DMS 273 (cell line): ENCODE data around the gene DLG2.
A peak's percentile ranks its signal among the peaks of the same experiment; 100 is the strongest.

ENCODE experiments used
- DNase-seq: peaks from one replicate; lab custom pipeline; 2025; ENCODE audit not compliant: unreplicated experiment; lab: John Stamatoyannopoulos, UW

Gene DLG2

GRCh38 chr11:84590106-84590505, 1037.0 kb downstream of the DLG2 start:
- no peak for DNase-seq

DNA sequence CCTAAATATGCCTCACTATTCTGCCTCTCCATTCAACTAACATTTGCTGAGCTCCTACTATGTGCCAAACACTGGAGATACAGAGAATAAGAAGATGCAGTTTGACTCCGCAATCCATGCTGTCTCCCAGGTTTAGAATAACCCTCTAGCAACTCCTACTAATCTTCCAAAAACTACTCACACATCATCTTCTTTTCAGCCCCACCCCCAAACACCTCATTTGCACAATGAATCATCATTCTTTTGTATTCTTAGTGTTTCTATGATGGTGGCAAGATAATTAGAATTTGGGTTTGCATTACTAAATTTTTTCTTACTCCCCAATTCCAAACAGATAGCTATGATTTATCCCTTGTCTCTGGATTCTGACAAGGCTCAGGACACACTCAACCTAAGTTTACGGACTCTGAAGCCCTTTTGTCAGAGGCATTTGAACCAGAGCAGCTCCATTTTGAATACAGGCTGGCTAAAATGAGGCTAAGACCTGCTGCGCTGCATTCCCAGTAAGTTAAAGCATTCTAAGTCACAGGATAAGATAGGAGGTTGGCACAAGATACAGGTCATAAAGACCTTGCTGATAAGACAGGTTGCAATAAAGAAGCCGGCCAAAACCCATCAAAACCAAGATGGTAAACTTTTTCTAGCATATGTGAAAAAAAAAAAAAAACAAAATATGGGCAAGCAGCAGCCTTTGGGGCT, 1038.9 kb downstream of the DLG2 start:
- DNase-seq: no peak

DNA sequence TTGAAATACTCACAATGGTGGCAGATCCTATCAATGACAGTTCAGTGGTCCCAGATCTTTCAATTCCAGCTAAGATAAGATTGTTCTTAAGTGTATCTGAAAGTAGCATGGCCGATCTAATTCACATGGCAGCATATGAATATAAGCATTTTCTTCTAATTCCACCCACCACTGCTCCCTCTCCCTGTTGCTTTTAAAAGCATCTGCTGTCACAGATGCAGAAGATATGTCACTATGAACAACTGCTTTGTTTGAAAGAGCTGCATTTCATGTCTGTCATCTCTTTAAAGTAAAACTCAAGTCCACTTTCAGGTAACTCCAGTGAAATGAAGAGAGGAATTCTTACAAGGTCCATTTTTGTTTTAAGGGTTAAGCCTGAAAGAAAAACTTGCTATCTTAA, 1044.0 kb downstream of the DLG2 start:
- no peak for DNase-seq

DNA sequence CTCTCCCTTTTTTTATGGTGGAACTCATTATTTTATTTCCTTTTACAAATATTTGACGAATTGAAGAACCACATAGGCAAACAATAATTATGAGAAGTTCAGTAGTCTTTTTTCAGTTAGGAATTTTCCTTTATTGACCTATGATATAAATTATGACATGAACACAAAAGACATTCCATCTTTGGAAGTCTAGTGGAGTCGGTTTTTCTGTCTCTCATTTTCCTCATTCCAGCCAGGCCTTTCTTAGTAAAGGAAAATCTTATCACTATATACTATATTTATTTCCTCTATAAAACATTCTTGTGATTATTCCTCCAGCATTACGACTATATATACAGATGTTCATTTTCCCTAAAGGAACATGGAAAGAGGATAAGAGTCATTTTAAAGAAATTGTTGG, 1046.1 kb downstream of the DLG2 start:
- no peak for DNase-seq

GRCh38 chr11:84580428-84580827, 1046.7 kb downstream of the DLG2 start:
- no peak for DNase-seq

DNA sequence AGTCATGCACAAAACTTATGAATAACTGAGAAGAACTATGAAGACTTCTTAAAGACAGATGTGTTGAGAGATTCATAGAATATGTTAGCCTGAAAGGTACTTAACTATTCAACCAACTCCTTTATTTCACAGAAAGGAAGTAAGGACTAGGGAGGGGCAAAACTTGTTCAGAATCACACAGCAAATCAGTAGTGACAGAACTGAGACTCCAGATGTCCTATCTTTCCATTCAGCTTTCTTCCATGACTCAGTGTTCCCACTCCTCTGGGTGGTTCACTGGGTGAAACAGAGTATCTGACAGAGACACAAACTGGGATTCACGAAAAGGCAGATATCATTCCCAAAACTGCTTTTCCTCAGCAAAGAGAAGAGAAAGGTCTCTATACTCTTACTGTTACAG, 1053.3 kb downstream of the DLG2 start:
- DNase-seq: no peak

GRCh38 chr11:84566671-84567070, 1060.5 kb downstream of the DLG2 start:
- no peak for DNase-seq

DNA sequence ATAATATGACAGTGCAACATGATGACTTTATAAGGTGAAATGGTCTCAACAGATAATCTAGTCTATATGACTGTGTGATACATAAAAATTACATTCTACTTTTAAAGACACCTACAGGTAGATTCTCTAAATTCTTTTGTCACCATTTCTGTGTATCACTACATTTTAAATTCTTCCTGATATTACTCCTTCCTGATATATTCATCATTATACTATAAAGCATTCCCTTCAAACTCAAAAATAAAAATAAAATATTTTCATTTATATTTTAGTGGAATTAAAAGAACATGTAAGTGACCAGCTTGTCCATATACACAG, 1062.3 kb downstream of the DLG2 start:
- DNase-seq: no peak

GRCh38 chr11:84564180-84564866, 1062.8 kb downstream of the DLG2 start:
- DNase-seq: peak; percentile 39

DNA sequence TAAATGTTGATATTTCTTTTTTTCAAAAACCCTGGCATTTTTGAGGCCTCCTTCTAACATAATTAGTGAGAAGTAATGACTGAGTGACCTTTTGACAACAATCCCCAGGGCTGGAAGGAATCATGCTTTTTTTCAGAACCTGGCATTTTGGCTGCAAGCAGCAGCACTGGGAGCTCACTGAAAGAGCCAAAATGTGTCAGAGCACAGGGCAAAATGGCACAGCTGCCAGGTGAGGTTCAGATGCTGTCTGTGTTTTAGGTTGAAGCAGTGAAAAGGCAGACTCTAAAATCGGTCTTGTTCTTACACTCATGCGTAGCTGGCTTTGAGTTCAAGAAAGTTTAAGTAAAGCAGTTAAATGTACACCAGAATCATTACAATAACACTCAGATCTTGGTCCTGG, 1063.8 kb downstream of the DLG2 start:
- no peak for DNase-seq

DNA sequence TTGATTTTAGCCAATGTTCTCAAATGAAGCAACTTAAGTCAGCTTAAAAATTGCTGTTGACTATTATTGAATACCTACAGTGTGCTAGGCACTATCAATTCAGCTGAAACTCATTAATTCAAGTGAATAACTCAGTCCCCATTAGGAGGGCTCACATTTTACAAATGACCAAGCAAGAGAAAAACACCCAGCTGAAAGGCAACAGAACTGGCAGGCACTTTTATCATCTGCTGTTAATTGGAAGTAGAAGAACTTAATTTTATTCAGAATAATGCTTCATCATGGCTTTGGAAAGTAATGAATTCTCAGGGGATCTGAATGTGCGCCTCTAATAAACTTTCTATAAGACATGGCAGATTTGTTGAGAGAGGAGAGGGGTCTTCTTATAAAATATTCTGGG, 1066.9 kb downstream of the DLG2 start:
- DNase-seq: no peak

DNA sequence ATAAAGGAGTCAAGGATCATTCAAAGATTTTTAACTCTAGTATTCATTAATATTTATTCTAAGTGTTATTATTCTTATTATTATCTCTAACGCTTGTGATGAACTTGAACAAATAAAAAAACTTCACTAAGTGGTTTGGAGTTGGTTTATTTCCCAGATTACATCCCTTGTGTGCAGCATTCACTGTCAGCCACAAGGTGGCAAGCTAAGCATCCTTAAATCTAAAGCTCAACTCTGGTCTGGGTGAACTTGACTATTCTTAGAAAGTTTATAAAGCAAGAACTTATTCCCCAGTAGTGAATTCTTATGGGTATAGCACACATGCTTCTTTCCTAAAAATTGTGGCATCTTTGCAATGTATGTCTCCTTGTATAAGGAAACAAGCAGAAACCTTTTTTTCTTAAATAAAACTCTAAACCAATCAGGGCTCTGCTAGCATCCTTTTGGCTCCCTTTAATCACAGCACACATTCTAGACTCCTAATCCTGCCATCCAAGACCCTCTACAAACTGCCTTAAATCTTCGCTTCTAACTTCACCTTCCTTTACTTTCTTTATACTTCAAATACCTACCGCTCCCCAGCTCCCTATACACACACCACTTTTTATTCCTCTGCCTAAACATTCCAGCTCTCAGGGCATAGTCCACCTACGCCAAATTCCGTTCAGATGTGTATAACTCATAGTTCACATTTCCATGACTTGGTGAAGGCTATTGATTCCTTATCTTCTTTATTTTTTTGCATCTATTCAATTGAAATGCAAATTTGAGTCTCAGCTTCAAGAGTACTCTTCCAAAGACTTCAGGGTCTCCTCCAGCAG, 1068.8 kb downstream of the DLG2 start:
- peak; percentile 65 for DNase-seq

- DNase-seq: no peak
Measured at GRCh38 chr11:84552791-84553190, 1074.4 kb downstream of the DLG2 start.

GRCh38 chr11:84549217-84549616, 1077.9 kb downstream of the DLG2 start:
- DNase-seq: no peak

GRCh38 chr11:84544566-84544965, 1082.6 kb downstream of the DLG2 start:
- no peak for DNase-seq

DNA sequence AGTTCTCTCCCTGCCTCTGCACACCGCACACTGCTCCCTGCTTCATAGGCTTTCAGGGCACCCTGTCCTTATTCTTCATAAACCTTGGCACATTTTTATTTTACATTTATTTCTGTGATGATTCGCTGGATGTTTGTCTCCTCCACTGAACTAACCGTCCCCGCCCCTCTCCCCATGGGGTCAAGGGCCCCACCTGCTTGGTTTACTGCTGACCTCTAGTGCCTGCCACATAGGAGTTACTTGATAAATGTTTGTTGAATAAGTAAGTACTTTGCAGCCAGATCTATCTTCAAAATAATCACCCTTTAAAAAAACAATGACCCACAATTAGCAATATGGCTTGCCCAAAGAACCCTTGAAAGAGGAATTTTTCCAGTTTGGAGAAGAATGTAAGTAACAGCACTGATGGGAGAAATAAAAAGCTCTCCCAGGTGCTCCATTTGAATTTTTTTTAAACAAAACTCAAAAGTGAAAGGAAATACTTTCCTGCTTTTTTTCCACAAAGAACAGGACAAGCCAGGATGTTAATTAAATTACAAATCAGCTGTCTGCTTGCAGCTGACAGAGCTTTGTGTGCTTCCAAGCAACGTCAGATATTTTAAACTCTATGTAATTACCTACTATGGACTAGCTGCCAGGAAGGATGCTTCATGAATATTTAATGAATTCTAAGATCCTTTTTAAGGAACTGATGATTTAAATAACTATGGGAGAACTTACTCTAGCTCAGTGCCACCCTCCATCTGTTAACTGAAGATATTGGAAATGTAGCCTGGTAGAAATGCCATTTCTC, 1083.6 kb downstream of the DLG2 start:
- DNase-seq: peak; percentile 24

- no peak for DNase-seq
Measured at GRCh38 chr11:84541731-84542340, 1085.3 kb downstream of the DLG2 start.

DNA sequence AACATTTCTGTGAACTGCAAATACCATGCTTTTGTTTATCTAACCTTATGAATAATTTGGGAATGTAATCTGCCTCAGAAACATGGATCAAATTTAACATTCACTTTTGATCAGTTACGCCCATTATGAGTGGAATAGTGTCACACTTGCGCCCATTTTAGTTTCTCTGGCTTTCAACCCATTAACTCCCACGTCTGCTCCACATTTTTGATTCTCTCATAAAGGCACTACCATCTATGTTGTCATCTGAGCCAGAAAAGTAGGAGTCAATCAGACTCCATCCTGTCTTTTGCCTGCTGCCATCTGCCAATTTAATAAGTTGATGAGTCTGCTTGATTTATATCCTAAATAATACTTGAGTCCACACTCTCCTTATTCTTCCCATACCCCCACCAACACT, 1090.7 kb downstream of the DLG2 start:
- no peak for DNase-seq

DNA sequence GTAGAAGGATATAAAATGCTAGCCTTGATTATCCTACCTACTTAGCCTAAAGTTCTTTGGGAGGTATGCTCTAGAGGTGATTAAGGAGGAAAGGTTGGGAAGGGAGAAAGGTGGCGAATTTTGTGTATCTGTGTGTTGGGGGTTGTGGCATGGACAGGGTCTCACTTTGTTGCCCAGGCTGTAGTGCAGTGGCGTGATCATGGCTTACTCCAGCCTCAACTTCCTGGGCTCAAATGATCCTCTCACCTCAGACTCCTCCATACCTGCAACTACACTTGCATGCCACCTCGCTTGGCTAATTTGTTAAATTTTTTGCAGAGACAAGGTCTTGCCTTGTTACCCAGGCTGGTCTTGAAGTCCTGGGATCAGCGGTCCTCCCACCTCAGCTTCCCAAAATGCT, 1094.8 kb downstream of the DLG2 start:
- no peak for DNase-seq

DNA sequence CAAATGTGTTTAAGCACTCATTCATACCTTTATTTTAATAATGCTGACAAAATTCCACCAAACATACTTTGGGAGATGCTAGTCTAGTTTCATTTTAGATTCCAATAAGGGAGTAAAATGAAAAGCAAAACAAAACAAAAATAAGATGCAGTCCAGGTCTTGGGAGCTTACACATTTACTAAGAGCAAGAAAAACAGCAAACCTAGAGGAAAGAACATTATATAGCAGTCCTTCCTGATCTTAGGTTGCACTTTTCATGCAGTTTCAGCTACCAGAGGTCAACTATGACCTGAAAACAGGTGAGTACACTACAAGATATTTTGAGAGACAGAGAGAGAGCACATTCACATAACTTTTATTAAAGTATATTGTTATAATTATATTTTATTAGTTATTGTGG, 1100.9 kb downstream of the DLG2 start:
- DNase-seq: peak; percentile 0
